HCT116 (cell line): ENCODE data around the gene WDR37. TPM values are rescaled to one million over a fixed set of nuclear protein-coding genes. Genes with fewer than 3 reads are reported as not detected.

Source experiments
- ATAC-seq: fragments of 200-7000 bp; cut with Tn5 transposase; 2 replicates; pipeline ENCODE4 v1.9.1; 2020; ENCODE audit warnings: mild to moderate bottlenecking, moderate library complexity
- BruUV-seq: library from RNA; stranded (reverse); fragments of 400-500 nt; replicated peaks from 2 replicates; lab custom pipeline; 2021; lab: Mats Ljungman, UMichigan
- CTCF ChIA-PET: fragments of 300-600 bp; sonication (Branson Sonifier 250); formaldehyde crosslinking; loops from one replicate; lab custom pipeline; 2021; ENCODE audit warnings: antibody characterized with exemption; lab: Charles Lee
- POLR2A ChIA-PET: fragments of 300-600, 350-600 bp; sonication (Branson Sonifier 250); formaldehyde crosslinking; loops from one replicate; lab custom pipeline; 2021; ENCODE audit warnings: antibody characterized with exemption; lab: Charles Lee
- RAD21 ChIA-PET, 2 experiments: fragments of 300-600 bp; sonication (Branson Sonifier 250); formaldehyde crosslinking; loops; one replicate each; lab custom pipeline; 2023; ENCODE audit warnings: low total read pairs in 2 of 2; ENCODE audit not compliant: uncharacterized antibody in 2 of 2, unreplicated experiment in 2 of 2, low non-redundant PET in 1 of 2; lab: Charles Lee
- DNase-seq: peaks from one replicate; pipeline ENCODE4 v3.0.0-alpha.2; 2010; ENCODE audit warnings: low read depth, low spot score
- H2AFZ ChIP-seq: fragments of 200-600 bp; shearing (Covaris generic), sonication (generic); 2 replicates; pipeline ENCODE4 v1.6.1; 2017; ENCODE audit warnings: low read depth, mixed run types, mixed read lengths, antibody characterized with exemption, low read length; ENCODE audit not compliant: poor library complexity, severe bottlenecking
- H3K27ac ChIP-seq: 2 replicates; pipeline ENCODE4 v1.5.1; 2012; ENCODE audit warnings: low read depth, low read length
- H3K27me3 ChIP-seq: fragments of 200-600 bp; sonication (generic); 2 replicates; pipeline ENCODE4 v1.6.1; 2016; ENCODE audit warnings: mixed run types, low read length, mixed read lengths; ENCODE audit not compliant: insufficient read depth
- H3K36me3 ChIP-seq, 2 experiments: fragments of 200-500 bp in 1 of 2; fragments of 200-600 bp in 1 of 2; sonication (Bioruptor generic) in 1 of 2; sonication (generic) in 1 of 2; 2 replicates each; pipeline versions ENCODE4 v1.5.1 to v1.6.1; 2014 to 2016; ENCODE audit warnings: low read length in 2 of 2, inconsistent platforms in 1 of 2, mixed read lengths in 1 of 2, mixed run types in 1 of 2; ENCODE audit not compliant: insufficient read depth in 2 of 2, control insufficient read depth in 1 of 2
- H3K4me1 ChIP-seq, 2 experiments: fragments of 200-600 bp in 1 of 2; sonication (generic) in 1 of 2; 2 replicates each; pipeline versions ENCODE4 v1.5.1 to v1.6.1; 2012 to 2017; ENCODE audit warnings: low read length in 2 of 2, inconsistent platforms in 1 of 2, mild to moderate bottlenecking in 1 of 2, mixed read lengths in 1 of 2, mixed run types in 1 of 2, moderate library complexity in 1 of 2; ENCODE audit not compliant: insufficient read depth in 2 of 2, control insufficient read depth in 1 of 2
- H3K4me2 ChIP-seq: fragments of 200-600 bp; sonication (generic); 2 replicates; pipeline ENCODE4 v1.6.1; 2017; ENCODE audit warnings: mixed run types, low read length, mixed read lengths
- H3K4me3 ChIP-seq, 2 experiments: fragments of 200-600 bp in 1 of 2; sonication (generic) in 1 of 2; replicated peaks in 1 of 2; 2 replicates each; pipeline ENCODE4 v1.5.1; 2011 to 2016; ENCODE audit warnings: low read length in 2 of 2, control low read depth in 1 of 2, low read depth in 1 of 2, mild to moderate bottlenecking in 1 of 2, mixed read lengths in 1 of 2, mixed run types in 1 of 2
- H3K79me2 ChIP-seq: fragments of 200-600 bp; sonication (generic); 2 replicates; pipeline ENCODE4 v1.6.1; 2017; ENCODE audit warnings: mild to moderate bottlenecking, mixed run types, low read length, moderate library complexity, mixed read lengths; ENCODE audit not compliant: insufficient read depth
- H3K9ac ChIP-seq: fragments of 200-600 bp; sonication (generic); 2 replicates; pipeline ENCODE4 v1.6.1; 2016; ENCODE audit warnings: low read length, mixed read lengths
- H3K9me2 ChIP-seq: fragments of 200-600 bp; sonication (generic), shearing (Covaris generic); 2 replicates; pipeline ENCODE4 v1.6.1; 2017; ENCODE audit warnings: mixed run types, mild to moderate bottlenecking, moderate library complexity; ENCODE audit not compliant: insufficient read depth
- H3K9me3 ChIP-seq, 2 experiments: fragments of 200-500 bp in 1 of 2; fragments of 200-600 bp in 1 of 2; sonication (Bioruptor generic) in 1 of 2; sonication (generic) in 1 of 2; 2 replicates each; pipeline ENCODE4 v1.6.1; 2014 to 2017; ENCODE audit warnings: low read length in 2 of 2, mixed read lengths in 2 of 2, inconsistent platforms in 1 of 2, low read depth in 1 of 2, mild to moderate bottlenecking in 1 of 2, mixed run types in 1 of 2, moderate library complexity in 1 of 2; ENCODE audit not compliant: control insufficient read depth in 1 of 2, insufficient read depth in 1 of 2
- H4K20me1 ChIP-seq: fragments of 200-600 bp; sonication (generic), shearing (Covaris generic); 2 replicates; pipeline ENCODE4 v1.6.1; 2017; ENCODE audit warnings: mixed run types, mild to moderate bottlenecking, moderate library complexity; ENCODE audit not compliant: insufficient read depth
- CBX3 ChIP-seq: IDR thresholded peaks from 2 replicates; pipeline ENCODE4 v1.6.1; 2012; ENCODE audit warnings: low read depth
- CEBPB ChIP-seq: IDR thresholded peaks from 2 replicates; pipeline ENCODE4 v1.6.1; 2012; ENCODE audit warnings: low read depth
- EGR1 ChIP-seq: IDR thresholded peaks from 2 replicates; pipeline ENCODE4 v1.6.1; 2012; ENCODE audit warnings: low read depth
- ELF1 ChIP-seq: IDR thresholded peaks from 2 replicates; pipeline ENCODE4 v1.6.1; 2012; ENCODE audit warnings: low read depth, borderline replicate concordance
- EZH2phosphoT487 ChIP-seq: fragments of 200-600 bp; IDR thresholded peaks from 2 replicates; pipeline ENCODE4 v1.6.1; 2018; ENCODE audit warnings: antibody characterized with exemption, borderline replicate concordance
- JUND ChIP-seq: IDR thresholded peaks from 2 replicates; pipeline ENCODE4 v1.6.1; 2012
- POLR2AphosphoS5 ChIP-seq: IDR thresholded peaks from 2 replicates; pipeline ENCODE4 v1.6.1; 2011; ENCODE audit warnings: mild to moderate bottlenecking, low read depth, low read length, moderate library complexity
- SIN3A ChIP-seq: IDR thresholded peaks from 2 replicates; pipeline ENCODE4 v1.6.1; 2012; ENCODE audit warnings: low read depth
- SRF ChIP-seq: IDR thresholded peaks from 2 replicates; pipeline ENCODE4 v1.6.1; 2012; ENCODE audit warnings: low read depth
- TCF7L2 ChIP-seq: IDR thresholded peaks from 2 replicates; pipeline ENCODE4 v1.7.0; 2011; ENCODE audit warnings: borderline replicate concordance, inconsistent platforms; ENCODE audit not compliant: insufficient read depth, insufficient read length; ENCODE audit errors: extremely low read depth
- YY1 ChIP-seq: IDR thresholded peaks from 2 replicates; pipeline ENCODE4 v1.6.1; 2011; ENCODE audit warnings: low read length, low read depth, moderate library complexity, mild to moderate bottlenecking; ENCODE audit not compliant: insufficient replicate concordance; ENCODE audit errors: extremely low read depth
- ZFX ChIP-seq: fragments of 450-650 bp; IDR thresholded peaks from 2 replicates; pipeline ENCODE4 v1.6.1; 2017
- intact Hi-C: fragments of 100-400 bp; cut with micrococcal nuclease; formaldehyde crosslinking; loops from 2 replicates; pipeline ENCODE4 v1.10.0; 2022
- total RNA-seq: library from RNA; stranded (reverse); gene quantifications from one replicate; pipeline ENCODE4 v1.2.1, GENCODE V29; 2021; ENCODE audit not compliant: unreplicated experiment
- TF ChIP-seq, protein P1 (sequence below), 3 experiments: fragments of 200-600 bp in 1 of 3; sonication (generic) in 1 of 3; IDR thresholded peaks in 2 of 3; conservative IDR thresholded peaks in 1 of 3; 2 replicates each; pipeline ENCODE4 v1.5.1; 2012 to 2017; ENCODE audit warnings: low read depth in 2 of 3, low read length in 2 of 3, antibody characterized with exemption in 1 of 3, borderline replicate concordance in 1 of 3, control low read depth in 1 of 3, mild to moderate bottlenecking in 1 of 3, mixed read lengths in 1 of 3, mixed run types in 1 of 3, moderate library complexity in 1 of 3; ENCODE audit not compliant: insufficient read depth in 1 of 3
- TF ChIP-seq, protein P2 (sequence below): IDR thresholded peaks from 2 replicates; pipeline ENCODE4 v1.6.1; 2011; ENCODE audit warnings: mild to moderate bottlenecking, low read length, moderate library complexity; ENCODE audit not compliant: insufficient replicate concordance; ENCODE audit errors: extremely low read depth

The WDR37 gene
- total RNA-seq, 1 experiment from 2014 or later, result 9.1 TPM

GRCh38 chr10:1063232-1063865, 7.2 kb downstream of the WDR37 start:
- no peak overlapping the region for H3K4me3 ChIP-seq
- no peaks in the 10 kb centered on the region for H3K27me3 ChIP-seq
- H3K9ac ChIP-seq, result no peak overlapping the region
- H3K4me1 ChIP-seq, result no peaks in the 10 kb centered on the region
- no peak overlapping the region for H2AFZ ChIP-seq
- TF ChIP-seq SIN3A, result no peak
- no peak for TF ChIP-seq YY1
- TF ChIP-seq TCF7L2, result no peak
- no peak for TF ChIP-seq EGR1
- no peak for TF ChIP-seq POLR2AphosphoS5
- no peak for TF ChIP-seq ZFX
- intact Hi-C loops, result no loop called here
- no peak overlapping the region for H3K4me2 ChIP-seq
- DNase-seq, result no peak
- POLR2A ChIA-PET, result no interaction called here
- CTCF ChIA-PET, result no interaction called here
- 0 out of 2 replicates have a peak, but pooled peaks cover 3% of the 10 kb centered on the region for H4K20me1 ChIP-seq
- no peaks in the 10 kb centered on the region for H3K36me3 ChIP-seq
- H3K79me2 ChIP-seq, result peaks cover 38% of the 10 kb centered on the region
- H3K9me3 ChIP-seq, result no peaks in the 10 kb centered on the region
- no TSS peak for BruUV-seq
- RAD21 ChIA-PET, result no interaction called here
- ATAC-seq, result no peak
- H3K27ac ChIP-seq, result no peak overlapping the region
- H3K9me2 ChIP-seq, result no peaks in the 10 kb centered on the region

GRCh38 chr10:1064964-1065247, 8.7 kb downstream of the WDR37 start:
- no TSS peak for BruUV-seq
- H2AFZ ChIP-seq, result no peak overlapping the region
- no peaks in the 10 kb centered on the region for H3K27me3 ChIP-seq
- RAD21 ChIA-PET, result no interaction called here
- POLR2A ChIA-PET, result no interaction called here
- no peak for DNase-seq
- ATAC-seq, result no peak
- H3K9me3 ChIP-seq, result no peaks in the 10 kb centered on the region
- H4K20me1 ChIP-seq, result 0 out of 2 replicates have a peak, but pooled peaks cover 3% of the 10 kb centered on the region
- intact Hi-C loops, result no loop called here
- no peak overlapping the region for H3K4me3 ChIP-seq
- no peak overlapping the region for H3K9ac ChIP-seq
- no peak overlapping the region for H3K27ac ChIP-seq
- no peak overlapping the region for H3K4me2 ChIP-seq
- no peaks in the 10 kb centered on the region for H3K9me2 ChIP-seq
- no peaks in the 10 kb centered on the region for H3K36me3 ChIP-seq
- CTCF ChIA-PET, result no interaction called here
- no peaks in the 10 kb centered on the region for H3K4me1 ChIP-seq
- peaks cover 25% of the 10 kb centered on the region for H3K79me2 ChIP-seq
- TF ChIP-seq, protein P1, sequence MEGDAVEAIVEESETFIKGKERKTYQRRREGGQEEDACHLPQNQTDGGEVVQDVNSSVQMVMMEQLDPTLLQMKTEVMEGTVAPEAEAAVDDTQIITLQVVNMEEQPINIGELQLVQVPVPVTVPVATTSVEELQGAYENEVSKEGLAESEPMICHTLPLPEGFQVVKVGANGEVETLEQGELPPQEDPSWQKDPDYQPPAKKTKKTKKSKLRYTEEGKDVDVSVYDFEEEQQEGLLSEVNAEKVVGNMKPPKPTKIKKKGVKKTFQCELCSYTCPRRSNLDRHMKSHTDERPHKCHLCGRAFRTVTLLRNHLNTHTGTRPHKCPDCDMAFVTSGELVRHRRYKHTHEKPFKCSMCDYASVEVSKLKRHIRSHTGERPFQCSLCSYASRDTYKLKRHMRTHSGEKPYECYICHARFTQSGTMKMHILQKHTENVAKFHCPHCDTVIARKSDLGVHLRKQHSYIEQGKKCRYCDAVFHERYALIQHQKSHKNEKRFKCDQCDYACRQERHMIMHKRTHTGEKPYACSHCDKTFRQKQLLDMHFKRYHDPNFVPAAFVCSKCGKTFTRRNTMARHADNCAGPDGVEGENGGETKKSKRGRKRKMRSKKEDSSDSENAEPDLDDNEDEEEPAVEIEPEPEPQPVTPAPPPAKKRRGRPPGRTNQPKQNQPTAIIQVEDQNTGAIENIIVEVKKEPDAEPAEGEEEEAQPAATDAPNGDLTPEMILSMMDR (IDR thresholded peaks at IDR 0.05 in 2 of 3, conservative IDR thresholded peaks at IDR 0.05 in 1 of 3; ENCODE audit: borderline replicate concordance in 1 of 3, insufficient read depth in 1 of 3, low read depth in 2 of 3, low read length in 2 of 3), result no peak
- TF ChIP-seq CBX3 (no peak), CEBPB (no peak), SIN3A (no peak), SRF (no peak), POLR2AphosphoS5 (no peak), ZFX (no peak), ELF1 (no peak), JUND (no peak), EZH2phosphoT487 (no peak)
- TF ChIP-seq, protein P2, sequence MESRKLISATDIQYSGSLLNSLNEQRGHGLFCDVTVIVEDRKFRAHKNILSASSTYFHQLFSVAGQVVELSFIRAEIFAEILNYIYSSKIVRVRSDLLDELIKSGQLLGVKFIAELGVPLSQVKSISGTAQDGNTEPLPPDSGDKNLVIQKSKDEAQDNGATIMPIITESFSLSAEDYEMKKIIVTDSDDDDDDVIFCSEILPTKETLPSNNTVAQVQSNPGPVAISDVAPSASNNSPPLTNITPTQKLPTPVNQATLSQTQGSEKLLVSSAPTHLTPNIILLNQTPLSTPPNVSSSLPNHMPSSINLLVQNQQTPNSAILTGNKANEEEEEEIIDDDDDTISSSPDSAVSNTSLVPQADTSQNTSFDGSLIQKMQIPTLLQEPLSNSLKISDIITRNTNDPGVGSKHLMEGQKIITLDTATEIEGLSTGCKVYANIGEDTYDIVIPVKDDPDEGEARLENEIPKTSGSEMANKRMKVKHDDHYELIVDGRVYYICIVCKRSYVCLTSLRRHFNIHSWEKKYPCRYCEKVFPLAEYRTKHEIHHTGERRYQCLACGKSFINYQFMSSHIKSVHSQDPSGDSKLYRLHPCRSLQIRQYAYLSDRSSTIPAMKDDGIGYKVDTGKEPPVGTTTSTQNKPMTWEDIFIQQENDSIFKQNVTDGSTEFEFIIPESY, result no peak
